ENCODE data around the gene DNAJA3. TPM values are rescaled to one million over a fixed set of nuclear protein-coding genes. Genes with fewer than 3 reads are reported as not detected.

Gene DNAJA3
- total RNA-seq, 2 donors from 2014 or later: 22.4 to 23.6 TPM

GRCh38 chr16:4402439-4403132, 23.1 kb upstream of the DNAJA3 start:
- DNase-seq (ENCODE audit: low spot score): peak; percentile 95
- intact Hi-C loops (cut with DNase I): loop anchor here (1.0 to 2.0 kb wide), 2 partner anchors 44 to 46 kb away; no protein-coding TSS in a partner anchor

- intact Hi-C loops (cut with DNase I): loop anchor here (1.0 to 2.0 kb wide), 2 partner anchors 45 to 47 kb away; no protein-coding TSS in a partner anchor
- no peak for DNase-seq (ENCODE audit: low spot score)
Measured at GRCh38 chr16:4403133-4403949, 22.3 kb upstream of the DNAJA3 start.

- intact Hi-C loops (cut with DNase I): loop anchor here in 1 of 2 donors (2.0 kb wide), 1 partner anchor 70 kb away; no protein-coding TSS in a partner anchor
- no peak for DNase-seq (ENCODE audit: low spot score)
Measured at GRCh38 chr16:4404247-4404966, 21.3 kb upstream of the DNAJA3 start.

GRCh38 chr16:4404967-4405696, 20.5 kb upstream of the DNAJA3 start:
- intact Hi-C loops (cut with DNase I): loop anchor here in 1 of 2 donors (2.0 kb wide), 1 partner anchor 70 kb away; no protein-coding TSS in a partner anchor
- no peak for DNase-seq (ENCODE audit: low spot score)

- intact Hi-C loops (cut with DNase I): no loop called here
- no peak for DNase-seq (ENCODE audit: low spot score)
Measured at GRCh38 chr16:4407543-4408322, 17.9 kb upstream of the DNAJA3 start.

- no peak for DNase-seq (ENCODE audit: low spot score)
Measured at GRCh38 chr16:4408323-4408690, 17.4 kb upstream of the DNAJA3 start.

GRCh38 chr16:4409081-4409932, 16.4 kb upstream of the DNAJA3 start:
- intact Hi-C loops (cut with DNase I): no loop called here
- no peak for DNase-seq (ENCODE audit: low spot score)

More at GRCh38 chr16:4408323-4408690, 17.4 kb upstream of the DNAJA3 start:
- intact Hi-C loops (cut with DNase I): no loop called here

GRCh38 chr16:4410335-4411075, 15.2 kb upstream of the DNAJA3 start:
- no peak for DNase-seq (ENCODE audit: low spot score)
- intact Hi-C loops (cut with DNase I): loop anchor here in 1 of 2 donors (10.0 kb wide), 1 partner anchor 136 kb away; the partner anchor contains the start of gene TFAP4

GRCh38 chr16:4411684-4412083, 14.0 kb upstream of the DNAJA3 start:
- no peak for DNase-seq (ENCODE audit: low spot score)
- intact Hi-C loops (cut with DNase I): loop anchor here in 1 of 2 donors (10.0 kb wide), 1 partner anchor 137 kb away; the partner anchor contains the start of gene TFAP4

GRCh38 chr16:4412159-4412558, 13.5 kb upstream of the DNAJA3 start:
- no peak for DNase-seq (ENCODE audit: low spot score)
- intact Hi-C loops (cut with DNase I): loop anchor here in 1 of 2 donors (10.0 kb wide), 1 partner anchor 137 kb away; the partner anchor contains the start of gene TFAP4

- no peak for DNase-seq (ENCODE audit: low spot score)
- intact Hi-C loops (cut with DNase I): loop anchor here in 1 of 2 donors (10.0 kb wide), 1 partner anchor 138 kb away; the partner anchor contains the start of gene TFAP4
Measured at GRCh38 chr16:4412854-4413253, 12.8 kb upstream of the DNAJA3 start.

GRCh38 chr16:4414187-4414917, 11.3 kb upstream of the DNAJA3 start:
- intact Hi-C loops (cut with DNase I): loop anchor here in 1 of 2 donors (10.0 kb wide), 1 partner anchor 140 kb away; the partner anchor contains the start of gene TFAP4

GRCh38 chr16:4415538-4416199, 10.0 kb upstream of the DNAJA3 start:
- peak; percentile 88 for DNase-seq (ENCODE audit: low spot score)
- intact Hi-C loops (cut with DNase I): loop anchor here in 1 of 2 donors (10.0 kb wide), 1 partner anchor 141 kb away; the partner anchor contains the start of gene TFAP4

More at GRCh38 chr16:4414187-4414917, 11.3 kb upstream of the DNAJA3 start:
- DNase-seq (ENCODE audit: low spot score): no peak

GRCh38 chr16:4416200-4417032, 9.3 kb upstream of the DNAJA3 start, which contains the start of gene CORO7:
Gene CORO7, minus strand, starts transcription at chr16:4416596. Its CDS starts 78 bp downstream, at chr16:4416518.
- peak; percentile 99 for DNase-seq (ENCODE audit: low spot score)
- intact Hi-C loops (cut with DNase I): loop anchor here in 1 of 2 donors (10.0 kb wide), 1 partner anchor 142 kb away; the partner anchor contains the start of gene TFAP4

Measured in posterior vena cava (tissue), 2 donors.